Subcutaneous abdominal adipose tissue (tissue), 5 donors: ENCODE measurements around the gene SARS2.
"Not testable (repeated sequence)": the region's sequence is repeated elsewhere in the genome, so short reads cannot be mapped to it uniquely, and the experiment has no call there.

Experiments used
- H3K27ac ChIP-seq: one replicate; pipeline ENCODE4 v1.7.0; 2013; ENCODE audit warnings: low read depth, mild to moderate bottlenecking, inconsistent platforms, low read length, moderate library complexity
- H3K27me3 ChIP-seq, 5 donors: one replicate each; pipeline ENCODE4 v1.7.0; 2013; ENCODE audit warnings: low read length in 5 of 5, inconsistent platforms in 1 of 5; ENCODE audit not compliant: control insufficient read depth in 5 of 5, insufficient read depth in 4 of 5
- H3K36me3 ChIP-seq, 5 donors: one replicate each; pipeline ENCODE4 v1.7.0; 2013; ENCODE audit warnings: low read length in 5 of 5; ENCODE audit not compliant: control insufficient read depth in 5 of 5, insufficient read depth in 5 of 5
- H3K4me1 ChIP-seq, 5 donors: one replicate each; pipeline ENCODE4 v1.7.0; 2013; ENCODE audit warnings: low read length in 5 of 5, mild to moderate bottlenecking in 3 of 5, moderate library complexity in 1 of 5; ENCODE audit not compliant: control insufficient read depth in 5 of 5, insufficient read depth in 5 of 5
- H3K4me3 ChIP-seq, 5 donors: one replicate each; pipeline ENCODE4 v1.7.0; 2013; ENCODE audit warnings: low read length in 5 of 5, low read depth in 1 of 5
- H3K9ac ChIP-seq, 5 donors: one replicate each; pipeline ENCODE4 v1.7.0; 2013; ENCODE audit warnings: low read length in 5 of 5, mild to moderate bottlenecking in 4 of 5, moderate library complexity in 3 of 5
- H3K9me3 ChIP-seq, 5 donors: one replicate each; pipeline ENCODE4 v1.7.0; 2013; ENCODE audit warnings: low read length in 5 of 5; ENCODE audit not compliant: control insufficient read depth in 5 of 5
- donor health status: healthy.
- donor health status: healthy.
- donor health status: healthy.
- donor health status: healthy.
- donor health status: healthy.

Gene SARS2

DNA sequence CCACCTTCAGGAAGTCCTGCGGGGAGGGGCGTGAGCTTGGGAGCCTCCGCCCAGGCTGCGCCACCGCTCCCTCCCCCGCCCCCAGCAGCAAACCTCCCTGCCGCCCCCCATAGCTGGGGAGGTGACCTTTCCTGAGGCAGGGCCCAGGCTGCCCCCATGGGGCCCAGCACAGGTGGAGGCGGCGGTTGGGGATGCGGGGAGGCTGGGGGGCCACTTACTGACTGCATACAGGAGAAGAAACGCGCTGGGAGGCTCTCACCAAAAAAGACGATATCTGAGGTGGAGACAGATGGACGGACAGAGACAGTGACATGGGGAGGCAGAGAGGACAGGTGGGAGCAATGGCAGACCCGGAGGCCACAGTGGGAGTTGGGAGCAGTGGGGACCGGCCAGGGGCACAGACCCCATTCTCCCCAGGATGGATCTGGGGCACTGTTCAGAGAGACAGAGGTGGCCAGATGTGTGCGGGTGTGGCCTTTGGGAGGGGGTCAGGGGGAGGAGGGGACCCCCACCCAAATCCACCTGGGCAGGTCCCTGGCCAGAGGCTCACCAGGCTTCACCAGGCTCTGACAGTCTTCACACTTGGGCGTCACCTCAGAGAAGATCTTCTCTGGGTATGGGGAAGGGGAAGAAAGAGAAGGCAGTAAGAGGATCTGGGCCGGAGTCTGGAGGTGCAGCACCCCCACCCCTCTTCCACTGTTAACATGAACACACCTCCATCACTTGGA is 49.5 kb downstream of the SARS2 start:
- Histone ChIP-seq H3K4me3 (no peak overlapping the region), H3K9me3 (no peaks in the 10 kb centered on the region), H3K9ac (no peak overlapping the region), H3K27ac (no peak overlapping the region), H3K27me3 (no peaks in the 10 kb centered on the region), H3K4me1 (peaks cover 0 to 25% (median 12%) of the 10 kb centered on the region in 5 donors), H3K36me3 (peaks cover 0 to 49% (median 35%) of the 10 kb centered on the region in 5 donors)

DNA sequence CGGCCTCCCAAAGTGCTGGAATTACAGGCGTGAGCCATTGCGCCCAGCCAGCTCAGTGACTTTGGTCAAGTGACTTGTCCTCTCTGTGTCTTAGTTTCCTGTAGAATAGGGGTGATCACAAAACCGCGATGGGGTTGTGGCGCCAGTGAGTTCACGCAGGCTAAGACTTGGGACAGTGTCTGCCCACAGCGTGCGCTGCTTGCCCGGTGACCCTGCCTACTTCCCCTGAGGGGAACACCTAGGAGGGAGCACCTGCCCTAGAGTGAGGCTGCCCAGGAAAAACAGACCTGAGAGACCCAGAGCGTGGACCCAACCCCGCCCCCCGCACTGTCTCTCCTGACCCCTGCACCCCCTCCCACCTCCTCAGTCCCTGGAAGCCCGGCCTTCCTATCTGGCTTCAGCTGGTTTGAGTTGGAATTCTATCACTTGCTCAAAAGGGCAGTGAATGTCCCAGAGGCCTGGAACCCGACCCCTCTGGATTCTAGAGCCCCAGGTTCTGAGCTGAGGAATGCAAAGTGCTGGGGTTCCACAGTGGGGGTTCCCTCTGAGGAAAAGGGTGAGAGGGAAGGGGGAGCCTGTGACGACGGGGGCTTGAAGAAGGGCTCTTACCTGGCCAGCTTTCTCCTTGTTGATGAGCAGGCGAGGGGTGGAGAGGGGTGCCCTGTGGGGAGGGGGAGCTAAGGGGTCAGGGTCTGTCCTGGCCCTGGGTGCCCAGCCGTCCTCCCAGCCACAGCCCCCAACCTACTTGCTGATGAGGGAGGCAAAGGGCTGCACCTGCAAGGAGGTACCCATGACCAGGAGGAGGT is 50.3 kb downstream of the SARS2 start:
- H3K9me3 ChIP-seq: no peaks in the 10 kb centered on the region
- no peak overlapping the region for H3K9ac ChIP-seq
- H3K27ac ChIP-seq: no peak overlapping the region
- no peak overlapping the region for H3K4me3 ChIP-seq
- peaks cover 0 to 25% (median 12%) of the 10 kb centered on the region in 5 donors for H3K4me1 ChIP-seq
- H3K27me3 ChIP-seq: no peaks in the 10 kb centered on the region
- H3K36me3 ChIP-seq: peaks cover 0 to 46% (median 32%) of the 10 kb centered on the region in 5 donors

DNA sequence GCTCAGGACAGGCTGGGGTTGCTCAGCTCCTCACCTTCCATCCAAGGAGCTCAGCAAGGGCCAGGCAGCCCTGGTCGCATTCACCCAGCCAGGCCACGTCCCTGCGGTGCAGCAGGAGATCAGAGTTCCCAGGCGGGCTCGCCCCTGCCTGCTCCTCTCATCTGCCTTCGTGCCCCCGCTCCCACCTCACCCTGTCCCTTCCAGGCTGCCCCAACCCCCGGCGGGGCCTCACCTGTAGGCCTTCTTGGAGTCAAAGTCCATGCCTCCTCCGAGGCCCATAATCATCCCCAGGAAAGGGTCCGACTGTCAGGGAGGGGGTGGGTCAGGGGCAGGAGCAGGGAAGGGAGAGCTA is 51.2 kb downstream of the SARS2 start:
- no peak overlapping the region for H3K4me3 ChIP-seq
- H3K36me3 ChIP-seq: peaks cover 0 to 46% (median 32%) of the 10 kb centered on the region in 5 donors
- peaks cover 0 to 25% (median 12%) of the 10 kb centered on the region in 5 donors for H3K4me1 ChIP-seq
- H3K9me3 ChIP-seq: no peaks in the 10 kb centered on the region
- no peaks in the 10 kb centered on the region for H3K27me3 ChIP-seq
- H3K27ac ChIP-seq: no peak overlapping the region
- H3K9ac ChIP-seq: no peak overlapping the region

DNA sequence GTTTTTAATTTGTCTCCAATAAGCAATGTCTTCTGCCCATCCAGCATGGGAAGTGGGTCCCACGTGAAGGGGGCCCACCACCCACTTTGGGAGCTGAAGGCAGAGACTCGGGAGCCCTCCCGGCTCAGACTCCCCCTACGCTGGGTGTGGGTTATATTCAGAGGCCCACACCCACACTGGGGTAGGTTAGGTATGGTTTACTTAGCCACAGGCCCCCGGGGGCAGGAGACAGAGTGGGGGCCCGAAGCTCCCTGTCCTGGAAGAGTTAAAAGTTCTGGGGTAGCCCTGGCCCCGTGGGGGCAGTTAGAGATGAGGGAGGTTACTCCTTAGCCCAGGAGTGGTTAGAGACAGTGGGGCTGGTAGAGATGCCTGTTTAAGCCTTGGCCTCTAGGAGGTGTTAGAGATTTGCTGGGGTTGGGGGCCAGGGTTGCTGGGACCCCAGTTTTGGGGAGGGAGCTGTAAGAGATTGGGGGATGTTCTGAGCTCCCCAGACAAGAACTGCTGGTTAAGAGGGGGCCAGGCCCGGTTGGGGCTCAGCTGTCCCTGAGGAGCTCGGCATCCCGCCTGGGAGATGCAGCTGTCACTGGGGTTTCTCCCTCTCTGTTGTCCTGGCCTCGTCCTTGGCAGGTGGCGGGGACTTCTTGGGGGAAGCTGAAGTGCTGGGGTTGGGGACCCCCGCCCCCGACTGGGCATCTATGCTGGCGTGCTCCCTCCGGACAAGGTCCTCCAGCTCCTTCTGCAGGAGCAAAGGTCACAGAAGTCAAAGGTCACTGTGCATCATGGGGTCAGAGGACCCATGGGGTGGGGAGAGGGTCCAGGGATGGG is 51.8 kb downstream of the SARS2 start:
- peaks cover 0 to 45% (median 30%) of the 10 kb centered on the region in 5 donors for H3K36me3 ChIP-seq
- no peaks in the 10 kb centered on the region for H3K9me3 ChIP-seq
- H3K4me1 ChIP-seq: peaks cover 0 to 25% (median 12%) of the 10 kb centered on the region in 5 donors
- H3K9ac ChIP-seq: peak overlapping the region in 4 of 5 donors; percentile 48 to 67 (median 58)
- H3K27me3 ChIP-seq: no peaks in the 10 kb centered on the region
- no peak overlapping the region for H3K4me3 ChIP-seq
- H3K27ac ChIP-seq: peak overlapping the region; percentile 41

DNA sequence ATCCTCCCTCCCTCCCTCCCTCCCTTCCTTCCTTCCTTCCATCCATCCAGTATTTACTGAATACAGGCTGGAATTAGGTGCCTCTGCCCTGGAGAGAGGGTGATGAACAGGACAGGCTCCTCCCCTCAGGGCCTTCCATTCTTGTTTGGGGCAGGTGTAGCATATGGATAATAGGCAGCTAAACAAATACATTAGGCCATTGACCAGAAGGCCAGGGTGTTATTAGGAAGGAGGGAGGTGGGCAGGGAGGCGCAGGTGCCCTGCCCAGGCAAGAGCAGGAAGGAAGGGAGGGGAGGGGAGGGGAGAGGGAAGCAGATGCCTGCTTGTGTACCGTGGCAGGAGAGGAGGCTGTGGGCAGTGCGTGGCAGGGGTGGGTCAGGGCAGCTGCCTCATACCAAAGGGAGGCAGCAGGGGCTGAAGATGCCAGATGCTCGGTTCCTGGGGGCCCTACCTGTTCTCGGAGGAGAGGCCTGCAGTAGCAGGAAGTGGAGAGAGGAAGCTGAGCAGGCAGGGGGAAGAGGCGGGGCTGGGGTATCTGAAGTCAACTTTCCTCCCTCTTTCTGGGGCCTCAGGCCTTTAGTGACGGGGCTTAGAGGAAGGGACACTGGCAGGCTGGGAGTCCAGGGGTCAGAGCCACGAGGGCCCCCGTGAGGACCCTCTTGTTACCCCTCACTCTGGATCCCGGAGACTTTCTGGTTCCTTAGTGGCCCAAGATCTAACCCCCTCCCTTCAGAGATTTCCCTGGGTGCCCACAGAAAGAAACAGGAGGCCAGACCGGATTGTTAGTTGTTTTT is 52.6 kb downstream of the SARS2 start, which contains the start of gene RINL:
TSS of gene RINL (minus strand) at position 495 of the 794 bp plus-strand sequence. CDS start 1,533 bp downstream, outside the sequence.
- Histone ChIP-seq H3K9me3 (no peaks in the 10 kb centered on the region), H3K27me3 (no peaks in the 10 kb centered on the region), H3K27ac (peak within 1 kb of the TSS; percentile 41), H3K36me3 (peaks cover 0 to 38% (median 24%) of the 10 kb centered on the region in 5 donors), H3K4me3 (peak within 1 kb of the TSS in 3 of 5 donors; percentile 11 to 24 (median 22)), H3K9ac (peak within 1 kb of the TSS in 4 of 5 donors; percentile 48 to 67 (median 58)), H3K4me1 (peaks cover 0 to 25% (median 12%) of the 10 kb centered on the region in 5 donors)

DNA sequence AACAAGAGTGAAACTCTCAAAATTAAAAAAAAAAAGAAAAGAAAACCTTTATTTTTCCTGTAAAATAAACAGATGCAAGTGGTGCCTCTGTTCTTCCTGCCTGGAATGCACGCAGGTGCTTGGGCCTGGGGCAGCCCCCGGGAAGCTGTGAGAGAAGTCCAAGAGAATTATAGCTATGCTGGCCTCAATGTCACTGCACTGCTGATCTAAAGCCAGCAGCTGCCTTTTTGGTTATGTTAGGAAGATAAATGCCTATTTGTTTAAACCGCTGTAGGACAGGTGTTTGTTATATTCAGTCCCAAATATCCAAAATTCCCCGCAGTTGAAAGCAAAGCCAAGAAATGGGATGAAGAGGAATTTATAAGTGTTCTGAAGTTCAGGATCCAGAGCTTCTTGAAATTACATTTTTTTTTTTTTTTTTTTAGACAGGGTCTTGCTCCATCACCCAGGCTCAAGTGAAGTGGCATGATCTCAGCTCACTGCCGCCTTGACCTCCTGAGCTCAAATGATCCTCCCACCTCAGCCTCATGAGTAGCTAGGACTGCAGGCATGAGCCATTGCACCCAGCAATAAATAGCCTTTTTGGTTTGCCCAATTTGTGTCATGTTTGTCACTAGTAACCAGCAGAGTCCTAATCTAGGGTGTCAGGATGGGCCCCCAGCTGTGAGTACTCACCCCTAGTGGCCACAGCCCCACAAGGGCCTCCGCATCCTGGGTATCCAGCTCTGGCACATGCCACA is 54.7 kb downstream of the SARS2 start:
- Histone ChIP-seq H3K4me1 (peaks cover 0 to 25% (median 12%) of the 10 kb centered on the region in 5 donors), H3K9ac (no peak overlapping the region), H3K36me3 (peaks cover 0 to 19% (median 13%) of the 10 kb centered on the region in 5 donors), H3K4me3 (no peak overlapping the region), H3K27me3 (no peaks in the 10 kb centered on the region), H3K27ac (no peak overlapping the region), H3K9me3 (no peaks in the 10 kb centered on the region)

DNA sequence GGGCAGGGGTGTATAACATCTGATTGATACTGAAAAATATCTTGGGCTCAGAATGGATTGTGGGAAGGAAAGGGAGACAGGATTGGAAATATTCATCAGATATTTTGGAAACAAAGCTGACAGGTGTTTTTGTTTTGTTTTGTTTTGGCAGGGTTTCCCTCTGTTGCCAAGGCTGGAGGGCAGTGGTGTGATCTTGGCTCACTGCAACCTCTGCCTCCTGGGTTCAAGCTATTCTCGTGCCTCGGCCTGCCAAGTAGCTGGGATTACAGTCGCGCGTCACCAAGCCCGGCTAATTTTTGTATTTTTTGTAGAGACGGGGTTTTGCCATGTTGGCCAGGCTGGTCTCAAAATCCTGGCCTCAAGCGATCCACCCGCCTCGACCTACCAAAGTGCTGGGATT is 57.2 kb downstream of the SARS2 start:
- H3K27ac ChIP-seq, H3K27me3 ChIP-seq, H3K36me3 ChIP-seq, H3K9ac ChIP-seq, H3K9me3 ChIP-seq, H3K4me3 ChIP-seq: not testable (repeated sequence)
- H3K4me1 ChIP-seq: peaks cover 0 to 37% (median 21%) of the 10 kb centered on the region in 5 donors

DNA sequence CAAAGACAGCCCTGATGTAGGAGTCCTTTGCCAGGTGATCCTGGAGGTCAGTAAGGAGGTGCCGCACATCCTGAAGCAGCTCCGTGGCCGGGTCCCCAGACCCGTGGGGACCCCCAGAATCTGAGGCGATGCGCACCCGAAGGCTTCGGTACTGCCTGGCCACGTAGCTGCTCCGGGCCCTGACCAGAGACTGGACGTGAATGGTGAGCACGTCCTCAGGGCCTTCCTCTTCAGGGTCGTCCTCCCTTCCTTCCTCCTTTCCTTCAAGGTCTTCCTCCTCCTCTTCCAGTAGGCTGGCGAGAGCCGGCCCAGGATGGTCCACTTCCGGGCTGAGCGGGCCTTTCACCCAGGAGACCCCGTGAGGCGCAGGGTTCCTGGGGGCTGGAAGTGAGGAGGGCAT is 60.0 kb downstream of the SARS2 start:
- no peaks in the 10 kb centered on the region for H3K36me3 ChIP-seq
- no peak overlapping the region for H3K27ac ChIP-seq
- no peaks in the 10 kb centered on the region for H3K9me3 ChIP-seq
- peaks cover 0 to 23% (median 15%) of the 10 kb centered on the region in 5 donors for H3K4me1 ChIP-seq
- H3K4me3 ChIP-seq: peak overlapping the region in 1 of 5 donors; percentile 70
- H3K9ac ChIP-seq: no peak overlapping the region
- no peaks in the 10 kb centered on the region for H3K27me3 ChIP-seq
